Choroid plexus epithelial cell (primary cell): Measurements from ENCODE around the gene UBTD1.
A peak's percentile ranks its signal among the peaks of the same experiment; 100 is the strongest.

Experiments used
- DNase-seq: peaks from one replicate; pipeline ENCODE4 v3.0.0-alpha.2; 2010; ENCODE audit warnings: low read depth
- H3K4me3 ChIP-seq: 2 replicates; pipeline ENCODE4 v1.5.1; 2011; ENCODE audit warnings: low read depth, mild to moderate bottlenecking, control low read depth, low read length, moderate library complexity
- TF ChIP-seq, protein P1 (sequence below): conservative IDR thresholded peaks from 2 replicates; pipeline ENCODE4 v1.5.1; 2011; ENCODE audit warnings: low read depth, mild to moderate bottlenecking, control low read depth, inconsistent platforms, low read length, moderate library complexity

UBTD1 gene

DNA sequence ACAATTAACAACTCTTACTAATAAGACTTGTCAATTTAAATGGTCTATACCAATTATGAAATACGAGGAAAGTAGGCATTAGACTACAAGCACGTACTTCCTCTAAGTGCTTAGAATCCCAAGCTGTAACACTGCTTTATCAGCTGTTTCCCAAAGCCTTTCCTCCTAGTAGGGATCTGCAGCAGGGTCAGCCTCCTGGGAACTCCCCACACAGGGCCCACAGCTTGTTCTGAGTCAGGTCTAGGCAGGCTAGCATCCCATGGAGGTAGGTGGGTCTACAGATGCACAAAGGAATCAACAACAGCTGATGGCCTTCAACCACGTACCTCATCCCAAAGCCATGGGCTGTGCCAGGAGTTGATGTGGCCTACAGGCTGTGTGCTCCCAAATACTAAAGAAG lies 15.2 kb upstream of the UBTD1 start:
- peak; percentile 65 for DNase-seq
- H3K4me3 ChIP-seq, result no peak overlapping the region
- TF ChIP-seq, protein P1, sequence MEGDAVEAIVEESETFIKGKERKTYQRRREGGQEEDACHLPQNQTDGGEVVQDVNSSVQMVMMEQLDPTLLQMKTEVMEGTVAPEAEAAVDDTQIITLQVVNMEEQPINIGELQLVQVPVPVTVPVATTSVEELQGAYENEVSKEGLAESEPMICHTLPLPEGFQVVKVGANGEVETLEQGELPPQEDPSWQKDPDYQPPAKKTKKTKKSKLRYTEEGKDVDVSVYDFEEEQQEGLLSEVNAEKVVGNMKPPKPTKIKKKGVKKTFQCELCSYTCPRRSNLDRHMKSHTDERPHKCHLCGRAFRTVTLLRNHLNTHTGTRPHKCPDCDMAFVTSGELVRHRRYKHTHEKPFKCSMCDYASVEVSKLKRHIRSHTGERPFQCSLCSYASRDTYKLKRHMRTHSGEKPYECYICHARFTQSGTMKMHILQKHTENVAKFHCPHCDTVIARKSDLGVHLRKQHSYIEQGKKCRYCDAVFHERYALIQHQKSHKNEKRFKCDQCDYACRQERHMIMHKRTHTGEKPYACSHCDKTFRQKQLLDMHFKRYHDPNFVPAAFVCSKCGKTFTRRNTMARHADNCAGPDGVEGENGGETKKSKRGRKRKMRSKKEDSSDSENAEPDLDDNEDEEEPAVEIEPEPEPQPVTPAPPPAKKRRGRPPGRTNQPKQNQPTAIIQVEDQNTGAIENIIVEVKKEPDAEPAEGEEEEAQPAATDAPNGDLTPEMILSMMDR, result no peak

DNA sequence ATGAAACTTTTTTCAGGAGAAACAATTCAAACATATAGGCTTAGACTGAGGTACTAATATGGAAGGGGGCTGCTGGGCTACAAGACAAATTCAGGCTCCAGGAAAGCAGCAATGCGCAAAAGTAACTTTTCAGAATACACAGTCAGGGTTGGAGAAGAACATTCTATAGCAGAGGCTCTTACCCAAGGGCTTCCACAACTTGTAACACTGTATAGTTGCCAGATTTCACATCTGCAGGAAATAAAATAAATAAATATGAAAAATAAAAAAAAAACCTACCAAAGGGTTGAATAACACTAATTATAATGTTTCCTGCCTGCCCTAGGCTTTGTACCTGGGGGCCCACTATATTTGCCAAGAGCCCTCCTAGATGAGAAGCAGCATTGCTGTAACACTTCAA lies 14.8 kb upstream of the UBTD1 start:
- no peak overlapping the region for H3K4me3 ChIP-seq
- peak; percentile 31 for DNase-seq
- TF ChIP-seq, protein P1, result no peak

DNA sequence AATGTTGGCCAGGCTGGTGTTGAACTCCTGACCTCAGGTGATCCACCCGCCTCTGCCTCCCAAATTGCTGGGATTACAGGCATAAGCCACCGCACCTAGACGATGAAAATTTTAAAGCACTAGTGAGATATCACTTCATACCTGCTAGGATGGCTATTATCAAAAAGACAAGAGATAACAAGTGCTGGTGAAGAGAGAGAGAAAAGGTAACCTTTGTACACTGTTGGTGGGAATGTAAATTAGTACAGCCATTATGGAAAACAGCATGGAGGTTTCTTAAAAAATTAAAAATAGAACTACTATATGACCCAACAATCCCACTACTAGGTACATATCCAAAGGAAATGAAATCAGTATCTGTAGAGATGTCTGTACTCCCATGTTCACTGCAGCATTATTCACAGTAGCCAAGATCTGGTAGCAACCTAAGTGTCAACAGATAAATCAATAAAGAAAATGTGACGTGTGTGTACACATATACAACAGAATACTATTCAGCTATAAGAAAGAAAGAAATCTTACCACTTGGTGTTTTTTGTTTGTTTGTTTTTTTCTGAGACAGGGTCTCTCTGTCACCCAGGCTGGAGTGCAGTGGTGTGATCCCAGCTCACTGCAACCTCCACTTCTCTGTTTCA lies 13.0 kb upstream of the UBTD1 start:
- DNase-seq, result no peak
- TF ChIP-seq, protein P1, result no peak
- no peak overlapping the region for H3K4me3 ChIP-seq

DNA sequence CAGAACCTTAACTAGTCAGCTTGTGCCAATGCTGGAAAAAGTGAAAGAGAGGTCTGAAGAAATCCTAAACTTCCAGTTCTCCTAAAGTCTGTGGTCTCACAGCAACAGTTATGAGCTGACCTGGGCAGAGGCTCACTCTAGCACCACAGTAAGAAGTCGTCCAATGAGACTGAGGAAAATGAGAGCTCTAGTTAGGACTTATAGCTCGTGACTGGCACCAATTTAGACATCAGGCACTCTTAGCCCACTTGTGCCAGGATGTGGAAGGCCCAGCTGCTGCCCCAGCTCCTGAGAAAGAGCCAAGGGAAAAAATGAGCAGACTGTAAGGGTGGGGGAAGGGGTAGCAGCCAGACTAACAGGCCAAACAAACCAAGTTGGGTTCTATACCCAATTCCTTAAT lies 8.1 kb upstream of the UBTD1 start:
- TF ChIP-seq, protein P1, result no peak
- no peak overlapping the region for H3K4me3 ChIP-seq
- no peak for DNase-seq

DNA sequence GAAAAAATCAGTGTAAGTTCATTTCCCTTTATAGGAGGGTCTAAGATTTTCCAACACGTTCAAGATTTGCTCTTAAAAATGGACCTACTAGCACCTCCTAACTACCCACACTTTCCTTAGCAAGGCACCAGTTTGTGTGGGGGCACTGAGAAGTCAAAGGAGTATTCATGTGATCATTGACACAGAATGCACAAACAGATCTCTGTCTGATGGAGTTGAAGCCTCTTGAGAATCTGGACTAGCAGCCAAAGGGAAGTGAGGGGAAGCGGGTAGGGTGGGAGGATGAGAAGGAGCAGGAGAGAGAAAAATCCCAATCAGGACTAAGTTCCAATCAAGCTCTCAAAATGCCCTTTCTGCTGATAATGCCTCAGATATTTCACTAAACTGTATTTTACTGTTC lies 4.6 kb upstream of the UBTD1 start:
- DNase-seq, result no peak
- H3K4me3 ChIP-seq, result no peak overlapping the region
- TF ChIP-seq, protein P1, result no peak

DNA sequence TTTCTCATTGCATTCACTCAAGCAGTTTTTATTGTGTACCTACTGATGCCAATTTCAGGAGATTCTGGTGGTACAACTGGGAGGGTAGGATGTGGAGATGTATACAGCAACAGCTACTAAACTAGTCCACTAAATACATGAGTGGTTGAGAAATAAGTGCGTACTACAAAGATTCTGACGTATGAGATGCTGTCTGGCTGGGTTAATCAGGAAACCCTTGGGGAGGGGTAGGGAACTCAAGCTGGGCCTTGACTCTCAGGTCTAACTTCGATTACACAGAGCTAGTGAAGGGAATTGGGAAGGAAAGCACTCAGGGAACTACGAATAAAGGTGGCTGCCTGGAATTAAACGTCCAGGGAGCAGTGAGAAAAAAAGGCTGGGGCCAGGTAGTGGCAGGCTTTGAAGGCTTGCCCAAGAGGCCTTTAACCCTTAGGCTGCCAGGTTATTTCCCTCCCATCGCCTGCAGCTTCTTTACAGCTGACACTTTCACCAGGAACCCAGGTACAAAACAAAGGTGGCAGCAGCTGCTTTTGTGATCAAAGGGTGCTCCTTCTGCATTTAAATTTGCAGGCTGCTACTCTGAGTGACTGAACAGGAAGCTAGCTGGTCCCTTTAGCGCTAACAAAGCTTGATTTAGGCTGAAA lies 3.7 kb upstream of the UBTD1 start:
- TF ChIP-seq, protein P1, result no peak
- no peak overlapping the region for H3K4me3 ChIP-seq
- DNase-seq, result peak; percentile 65

DNA sequence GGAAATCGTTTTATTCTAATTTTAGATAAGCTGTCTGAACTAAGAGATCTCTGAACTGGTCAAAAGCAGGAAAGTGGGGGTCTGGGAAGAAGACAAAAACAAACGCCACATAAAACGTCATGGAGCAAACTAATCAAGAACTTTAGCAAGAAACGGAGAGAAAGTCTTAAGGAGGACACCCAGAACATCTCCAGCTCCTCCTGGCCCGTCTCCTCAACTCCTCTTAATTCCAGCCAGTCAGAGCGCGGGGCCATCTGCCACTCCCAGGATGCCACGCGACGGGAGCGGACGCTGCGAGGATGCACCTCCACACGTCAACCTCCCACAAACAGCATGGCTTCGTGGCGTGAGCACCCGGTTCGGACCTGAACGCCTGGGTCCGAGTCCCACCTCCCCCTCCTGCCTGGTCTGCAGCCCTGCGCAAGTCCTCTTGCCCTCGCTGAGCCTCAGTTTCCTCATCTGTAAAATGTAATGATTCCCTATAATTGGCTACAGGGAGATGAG lies 1.1 kb upstream of the UBTD1 start:
- peak overlapping the region; percentile 99 for H3K4me3 ChIP-seq
- TF ChIP-seq, protein P1, result no peak
- DNase-seq, result peak; percentile 87
